Measurements from ENCODE around the gene ARID3A. TPM values are rescaled to one million over a fixed set of nuclear protein-coding genes. Genes with fewer than 3 reads are reported as not detected.

The ARID3A gene
- total RNA-seq, 4 donors from 2014 or later, result 1.3 to 22.0 (median 3.8) TPM

- intact Hi-C loops (cut with DNase I; ENCODE audit: low total_unique reads), result no loop called here
- TF ChIP-seq POLR2A (IDR thresholded peaks at IDR 0.05) (no peak), CTCF (IDR thresholded peaks at IDR 0.05) (no peak)
- DNase-seq, result no peak
- H3K4me1 ChIP-seq, result no peaks in the 10 kb centered on the region
- no peaks in the 10 kb centered on the region for H3K36me3 ChIP-seq
- H3K27ac ChIP-seq, result no peak overlapping the region
- no peaks in the 10 kb centered on the region for H3K27me3 ChIP-seq
- H3K4me3 ChIP-seq, result no peak overlapping the region
- peaks cover 0 to 7% of the 10 kb centered on the region in 2 donors for H3K9me3 ChIP-seq
Observed at GRCh38 chr19:974564-975257, 48.9 kb downstream of the ARID3A start.

GRCh38 chr19:976476-976875, 50.6 kb downstream of the ARID3A start:
- intact Hi-C loops (cut with DNase I; ENCODE audit: low total_unique reads), result no loop called here
- H3K9me3 ChIP-seq, result no peaks in the 10 kb centered on the region
- H3K4me1 ChIP-seq, result no peaks in the 10 kb centered on the region
- TF ChIP-seq CTCF (IDR thresholded peaks at IDR 0.05) (no peak), POLR2A (IDR thresholded peaks at IDR 0.05) (no peak)
- no peaks in the 10 kb centered on the region for H3K27me3 ChIP-seq
- no peak overlapping the region for H3K27ac ChIP-seq
- H3K36me3 ChIP-seq, result no peaks in the 10 kb centered on the region
- H3K4me3 ChIP-seq, result no peak overlapping the region
- DNase-seq, result no peak

- Histone ChIP-seq H3K27me3 (no peaks in the 10 kb centered on the region), H3K27ac (no peak overlapping the region), H3K9me3 (no peaks in the 10 kb centered on the region), H3K4me3 (no peak overlapping the region), H3K36me3 (no peaks in the 10 kb centered on the region), H3K4me1 (no peaks in the 10 kb centered on the region)
- no peak for DNase-seq
- intact Hi-C loops (cut with DNase I; ENCODE audit: low total_unique reads), result no loop called here
- TF ChIP-seq CTCF (IDR thresholded peaks at IDR 0.05) (no peak), POLR2A (IDR thresholded peaks at IDR 0.05) (no peak)
Observed at GRCh38 chr19:977058-977464, 51.2 kb downstream of the ARID3A start.

- no peak for DNase-seq
- Histone ChIP-seq H3K27me3 (no peaks in the 10 kb centered on the region), H3K36me3 (no peaks in the 10 kb centered on the region), H3K9me3 (no peaks in the 10 kb centered on the region), H3K27ac (no peak overlapping the region), H3K4me1 (peaks cover 0 to 6% of the 10 kb centered on the region in 2 donors), H3K4me3 (no peak overlapping the region)
- intact Hi-C loops (cut with DNase I; ENCODE audit: low total_unique reads), result no loop called here
- TF ChIP-seq CTCF (IDR thresholded peaks at IDR 0.05) (no peak), POLR2A (IDR thresholded peaks at IDR 0.05) (no peak)
Observed at GRCh38 chr19:979318-979741, 53.5 kb downstream of the ARID3A start.

- H3K27ac ChIP-seq, result no peak overlapping the region
- H3K9me3 ChIP-seq, result no peaks in the 10 kb centered on the region
- DNase-seq, result no peak
- no peak for TF ChIP-seq POLR2A (IDR thresholded peaks at IDR 0.05)
- TF ChIP-seq CTCF (IDR thresholded peaks at IDR 0.05), result no peak
- no peak overlapping the region for H3K4me3 ChIP-seq
- no peaks in the 10 kb centered on the region for H3K27me3 ChIP-seq
- H3K4me1 ChIP-seq, result peaks cover 6 to 12% of the 10 kb centered on the region in 2 donors
- intact Hi-C loops (cut with DNase I; ENCODE audit: low total_unique reads), result loop anchor here (10.0 kb wide), 1 partner anchor 116 kb away; no protein-coding TSS in a partner anchor
- H3K36me3 ChIP-seq, result no peaks in the 10 kb centered on the region
Observed at GRCh38 chr19:980133-980998, 54.5 kb downstream of the ARID3A start.

Data from uterus (tissue), 4 donors.